Hepatocyte (in vitro differentiated cells): ENCODE measurements around the gene ARHGAP45. TPM values are rescaled to one million over a fixed set of nuclear protein-coding genes. Genes with fewer than 3 reads are reported as not detected.

Experiments
- DNase-seq: peaks from one replicate; pipeline ENCODE4 v3.0.0-alpha.2; 2016; ENCODE audit warnings: low spot score
- H2AFZ ChIP-seq: fragments of 200-600 bp; sonication (generic); 2 replicates; pipeline ENCODE4 v1.6.0; 2016; ENCODE audit warnings: antibody characterized with exemption, mild to moderate bottlenecking
- H3K27ac ChIP-seq: fragments of 200-600 bp; sonication (generic); 2 replicates; pipeline ENCODE4 v1.5.1; 2016; ENCODE audit warnings: mild to moderate bottlenecking
- H3K27me3 ChIP-seq: fragments of 200-600 bp; sonication (generic); 2 replicates; pipeline ENCODE4 v1.6.1; 2016
- H3K36me3 ChIP-seq: fragments of 200-600 bp; sonication (generic); replicated peaks from 2 replicates; pipeline ENCODE4 v1.5.1; 2016; ENCODE audit warnings: low read depth; ENCODE audit not compliant: insufficient read depth
- H3K4me1 ChIP-seq: fragments of 200-600 bp; sonication (generic); 2 replicates; pipeline ENCODE4 v1.5.1; 2016; ENCODE audit warnings: mild to moderate bottlenecking, moderate library complexity; ENCODE audit not compliant: insufficient read depth
- H3K4me2 ChIP-seq: fragments of 200-600 bp; sonication (generic); 2 replicates; pipeline ENCODE4 v1.6.0; 2016
- H3K4me3 ChIP-seq: fragments of 200-600 bp; sonication (generic); 2 replicates; pipeline ENCODE4 v1.5.1; 2016; ENCODE audit warnings: mild to moderate bottlenecking
- H3K79me2 ChIP-seq: fragments of 200-600 bp; sonication (generic); 2 replicates; pipeline ENCODE4 v1.6.0; 2017; ENCODE audit warnings: mild to moderate bottlenecking
- H3K9me2 ChIP-seq: fragments of 200-600 bp; sonication (generic); replicated peaks from 2 replicates; pipeline ENCODE4 v1.6.0; 2017; ENCODE audit warnings: mild to moderate bottlenecking; ENCODE audit not compliant: insufficient read depth
- H3K9me3 ChIP-seq: fragments of 200-600 bp; sonication (generic); 2 replicates; pipeline ENCODE4 v1.5.1; 2016; ENCODE audit warnings: low read depth, mild to moderate bottlenecking
- H4K20me1 ChIP-seq: fragments of 200-600 bp; sonication (generic); 2 replicates; pipeline ENCODE4 v1.6.0; 2016; ENCODE audit warnings: mild to moderate bottlenecking; ENCODE audit not compliant: insufficient read depth, poor library complexity, severe bottlenecking
- EZH2 ChIP-seq: fragments of 200-600 bp; sonication (generic); IDR thresholded peaks from 2 replicates; pipeline ENCODE4 v1.6.1; 2016; ENCODE audit warnings: antibody characterized with exemption, mild to moderate bottlenecking, borderline replicate concordance
- EZH2phosphoT487 ChIP-seq: fragments of 200-600 bp; sonication (generic); IDR thresholded peaks from one replicate; pipeline ENCODE4 v1.6.1; 2018; ENCODE audit warnings: antibody characterized with exemption, mild to moderate bottlenecking, low read depth, moderate library complexity; ENCODE audit not compliant: unreplicated experiment, severe bottlenecking
- WGBS: methylation state at CpG from one replicate; pipeline ENCODE4 v1.1.6; 2016; ENCODE audit warnings: low lambda C conversion rate; ENCODE audit errors: missing lambda C conversion rate; 5-methylcytosine and 5-hydroxymethylcytosine counted together
- polyA plus RNA-seq: library from polyadenylated mRNA; unstranded; fragments of >200 nt; fragmentation: Nextera tagmentation; extraction: Ambion mirVana; gene quantifications from 2 replicates; pipeline ENCODE4 v1.2.1, GENCODE V29; 2016
- total RNA-seq: library from RNA; depleted of rRNA; stranded (reverse); fragments of >200 nt; gene quantifications from 2 replicates; pipeline ENCODE4 v1.2.3, GENCODE V29; 2014
- TF ChIP-seq, protein P1 (sequence below): fragments of 200-600 bp; sonication (generic); IDR thresholded peaks from 2 replicates; pipeline ENCODE4 v1.5.1; 2016; ENCODE audit warnings: antibody characterized with exemption, mild to moderate bottlenecking; ENCODE audit not compliant: poor library complexity

ARHGAP45 gene
- total and polyA plus RNA-seq, 2 experiments from 2014 or later, result 12.9 to 18.3 TPM

DNA sequence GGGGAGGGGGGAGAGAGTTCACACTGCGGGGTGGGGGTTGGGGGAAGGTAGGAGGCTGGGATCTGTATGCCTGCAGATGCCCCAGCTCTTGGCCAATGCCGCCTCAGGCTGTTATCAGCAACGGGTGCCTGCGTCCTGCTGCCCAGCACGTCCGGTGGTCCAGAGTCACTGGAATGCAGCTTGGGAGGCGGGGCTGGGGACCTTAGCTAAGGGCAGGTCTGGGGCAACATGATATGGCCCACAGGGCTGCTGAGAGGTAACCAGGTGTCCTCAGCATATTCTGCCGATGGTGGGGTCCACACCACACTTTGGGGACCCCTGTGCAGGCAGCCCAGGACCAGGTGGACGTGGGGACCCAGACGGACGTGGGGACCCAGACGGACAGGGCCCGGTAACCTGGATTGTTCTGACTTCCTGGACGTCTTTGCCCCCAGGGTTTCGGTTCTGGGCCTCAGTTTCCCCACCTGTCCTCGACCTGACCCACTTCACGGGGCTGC lies 668 bp upstream of the ARHGAP45 start:
- Histone ChIP-seq H4K20me1 (no peaks in the 10 kb centered on the region), H2AFZ (no peak overlapping the region), H3K79me2 (no peaks in the 10 kb centered on the region), H3K9me3 (no peaks in the 10 kb centered on the region), H3K27me3 (peaks cover 40% of the 10 kb centered on the region), H3K27ac (peak overlapping the region; percentile 86), H3K4me3 (no peak overlapping the region), H3K4me1 (peaks cover 28% of the 10 kb centered on the region), H3K9me2 (no peaks in the 10 kb centered on the region), H3K36me3 (no peaks in the 10 kb centered on the region), H3K4me2 (peak overlapping the region; percentile 93)
- peak; percentile 63 for DNase-seq
- TF ChIP-seq EZH2, result no peak
- TF ChIP-seq, protein P1, sequence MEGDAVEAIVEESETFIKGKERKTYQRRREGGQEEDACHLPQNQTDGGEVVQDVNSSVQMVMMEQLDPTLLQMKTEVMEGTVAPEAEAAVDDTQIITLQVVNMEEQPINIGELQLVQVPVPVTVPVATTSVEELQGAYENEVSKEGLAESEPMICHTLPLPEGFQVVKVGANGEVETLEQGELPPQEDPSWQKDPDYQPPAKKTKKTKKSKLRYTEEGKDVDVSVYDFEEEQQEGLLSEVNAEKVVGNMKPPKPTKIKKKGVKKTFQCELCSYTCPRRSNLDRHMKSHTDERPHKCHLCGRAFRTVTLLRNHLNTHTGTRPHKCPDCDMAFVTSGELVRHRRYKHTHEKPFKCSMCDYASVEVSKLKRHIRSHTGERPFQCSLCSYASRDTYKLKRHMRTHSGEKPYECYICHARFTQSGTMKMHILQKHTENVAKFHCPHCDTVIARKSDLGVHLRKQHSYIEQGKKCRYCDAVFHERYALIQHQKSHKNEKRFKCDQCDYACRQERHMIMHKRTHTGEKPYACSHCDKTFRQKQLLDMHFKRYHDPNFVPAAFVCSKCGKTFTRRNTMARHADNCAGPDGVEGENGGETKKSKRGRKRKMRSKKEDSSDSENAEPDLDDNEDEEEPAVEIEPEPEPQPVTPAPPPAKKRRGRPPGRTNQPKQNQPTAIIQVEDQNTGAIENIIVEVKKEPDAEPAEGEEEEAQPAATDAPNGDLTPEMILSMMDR, result no peak
- TF ChIP-seq EZH2phosphoT487, result no peak
- 44% methylated on average over 16 of the region's 17 CpGs for WGBS

DNA sequence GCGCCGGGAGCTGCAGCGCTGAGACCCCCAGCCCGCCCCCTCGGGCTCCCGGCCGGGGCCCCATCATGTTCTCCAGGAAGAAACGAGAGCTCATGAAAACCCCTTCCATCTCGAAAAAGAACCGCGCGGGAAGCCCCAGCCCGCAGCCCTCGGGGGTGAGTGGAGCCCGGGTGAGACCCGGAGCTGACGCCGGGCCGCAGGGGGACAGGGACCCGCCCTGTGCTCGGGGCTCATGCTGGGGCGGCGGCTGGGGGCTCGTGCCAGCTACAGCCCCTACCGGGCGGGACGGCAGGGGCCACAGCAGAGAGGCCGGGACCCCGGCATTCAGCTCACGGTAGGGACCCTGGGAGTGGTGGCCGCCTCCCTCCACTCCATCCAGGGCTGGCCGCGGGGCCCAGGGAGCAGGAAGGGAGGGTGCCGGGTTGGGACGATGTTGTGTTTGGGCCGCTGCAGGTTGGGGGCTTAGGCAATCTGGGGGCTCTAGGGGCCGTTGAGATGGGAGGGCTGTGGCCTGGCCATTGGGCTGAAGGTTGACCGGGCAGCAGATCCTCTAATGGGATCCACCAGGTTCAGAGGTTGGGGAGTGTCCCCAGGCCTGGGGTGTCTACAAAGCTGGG lies 482 bp downstream of the ARHGAP45 start:
- Histone ChIP-seq H3K36me3 (no peaks in the 10 kb centered on the region), H3K9me2 (no peaks in the 10 kb centered on the region), H4K20me1 (no peaks in the 10 kb centered on the region), H3K4me3 (no peak overlapping the region), H3K27me3 (peaks cover 50% of the 10 kb centered on the region), H3K27ac (no peak overlapping the region), H3K79me2 (no peaks in the 10 kb centered on the region), H3K4me2 (peak overlapping the region; percentile 93), H2AFZ (no peak overlapping the region), H3K9me3 (no peaks in the 10 kb centered on the region), H3K4me1 (peaks cover 28% of the 10 kb centered on the region)
- TF ChIP-seq, protein P1, result no peak
- 21% methylated on average over 27 of the region's 38 CpGs for WGBS
- no peak for DNase-seq

DNA sequence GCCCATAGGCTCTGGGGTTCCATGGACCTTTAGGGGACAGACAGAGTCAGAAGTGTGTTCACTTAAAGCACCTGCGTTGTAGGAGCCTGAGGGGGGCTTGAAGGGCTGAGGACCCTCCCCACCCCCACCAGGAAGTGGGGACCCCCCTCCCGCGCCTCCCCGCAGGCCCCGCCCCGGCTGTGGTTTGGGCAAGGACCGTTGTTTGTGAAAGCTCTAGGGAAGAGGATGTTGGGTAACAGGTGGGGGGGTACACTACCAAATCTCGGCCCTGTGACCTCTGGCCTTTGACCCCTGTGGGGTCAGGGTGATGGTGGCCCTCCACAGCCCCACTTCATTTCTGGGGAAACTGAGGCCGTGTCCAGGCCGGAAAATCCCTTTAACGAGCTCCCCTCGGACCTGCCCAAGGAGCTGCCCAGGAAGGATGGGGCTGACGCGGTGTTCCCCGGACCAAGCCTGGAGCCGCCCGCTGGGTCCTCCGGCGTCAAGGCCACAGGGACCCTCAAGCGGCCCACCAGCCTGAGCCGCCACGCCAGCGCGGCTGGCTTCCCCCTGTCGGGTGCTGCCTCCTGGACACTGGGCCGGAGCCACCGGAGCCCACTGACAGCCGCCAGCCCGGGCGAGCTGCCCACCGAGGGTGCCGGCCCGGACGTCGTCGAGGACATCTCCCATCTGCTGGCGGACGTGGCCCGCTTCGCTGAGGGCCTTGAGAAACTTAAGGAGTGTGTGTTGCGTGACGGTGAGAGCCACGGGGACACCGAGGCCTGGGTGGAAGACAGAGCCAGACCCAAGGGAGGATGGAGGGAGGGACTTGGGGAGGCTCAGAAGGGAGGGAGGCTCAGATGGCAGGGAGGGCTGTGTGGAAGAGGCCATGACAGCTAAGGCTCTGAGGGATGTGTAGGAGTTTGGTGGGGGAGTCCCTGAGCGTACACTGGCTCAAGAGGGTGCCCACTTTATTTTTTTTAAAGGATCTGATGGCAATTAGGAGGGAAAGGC lies 1.3 kb downstream of the ARHGAP45 start:
- no peak overlapping the region for H3K4me2 ChIP-seq
- H4K20me1 ChIP-seq, result no peaks in the 10 kb centered on the region
- peaks cover 50% of the 10 kb centered on the region for H3K27me3 ChIP-seq
- TF ChIP-seq EZH2 (no peak), EZH2phosphoT487 (no peak)
- TF ChIP-seq, protein P1, result no peak
- H3K27ac ChIP-seq, result no peak overlapping the region
- no peak overlapping the region for H2AFZ ChIP-seq
- no peaks in the 10 kb centered on the region for H3K79me2 ChIP-seq
- 94% methylated on average over 39 of the region's 45 CpGs for WGBS
- peaks cover 28% of the 10 kb centered on the region for H3K4me1 ChIP-seq
- DNase-seq, result no peak
- no peaks in the 10 kb centered on the region for H3K9me2 ChIP-seq
- no peaks in the 10 kb centered on the region for H3K36me3 ChIP-seq
- no peak overlapping the region for H3K4me3 ChIP-seq
- no peaks in the 10 kb centered on the region for H3K9me3 ChIP-seq
